K562 (cell line): ENCODE data around the gene CCDC85B. TPM values are rescaled to one million over a fixed set of nuclear protein-coding genes. Genes with fewer than 3 reads are reported as not detected.

Experiments used
- ATF1 ChIP-seq, 2 experiments: fragments of 450-650 bp in 1 of 2; IDR thresholded peaks; 2 replicates each; pipeline ENCODE4 v1.6.1; 2016; ENCODE audit warnings: missing compliant biosample characterization in 1 of 2, missing genetic modification characterization in 1 of 2
- CBFA2T3 ChIP-seq: fragments of 450-650 bp; IDR thresholded peaks from 2 replicates; pipeline ENCODE4 v1.6.1; 2017
- ILK ChIP-seq: fragments of 450-650 bp; IDR thresholded peaks from 2 replicates; pipeline ENCODE4 v1.6.1; 2016; ENCODE audit warnings: missing genetic modification characterization, low read depth, mild to moderate bottlenecking, missing compliant biosample characterization, moderate library complexity, borderline replicate concordance
- KAT8 ChIP-seq: fragments of 450-650 bp; IDR thresholded peaks from 2 replicates; pipeline ENCODE4 v1.6.1; 2016; ENCODE audit warnings: low read depth, mild to moderate bottlenecking
- LCOR ChIP-seq: sonication (generic); formaldehyde crosslinking; IDR thresholded peaks from 2 replicates; pipeline ENCODE4 v1.8.0; 2022; ENCODE audit warnings: mild to moderate bottlenecking, missing genetic modification reagents
- LEF1 ChIP-seq: fragments of 450-650 bp; IDR thresholded peaks from 2 replicates; pipeline ENCODE4 v1.6.1; 2016; ENCODE audit warnings: mild to moderate bottlenecking
- MYBL2 ChIP-seq, 2 experiments: fragments of 450-650 bp in 1 of 2; sonication (generic) in 1 of 2; formaldehyde crosslinking in 1 of 2; IDR thresholded peaks; 2 replicates each; pipeline versions ENCODE4 v1.6.1 to v1.8.1; 2017 to 2022; ENCODE audit warnings: borderline replicate concordance in 1 of 2, inconsistent platforms in 1 of 2, low read depth in 1 of 2, mild to moderate bottlenecking in 1 of 2, missing genetic modification reagents in 1 of 2, moderate library complexity in 1 of 2
- TEAD4 ChIP-seq, 2 experiments: sonication (generic) in 1 of 2; formaldehyde crosslinking in 1 of 2; IDR thresholded peaks; 2 replicates each; pipeline versions ENCODE4 v1.6.1 to v1.8.0; 2012 to 2022; ENCODE audit warnings: borderline replicate concordance in 1 of 2, inconsistent platforms in 1 of 2, low read length in 1 of 2, mild to moderate bottlenecking in 1 of 2, missing genetic modification reagents in 1 of 2
- WHSC1 ChIP-seq: IDR thresholded peaks from one replicate; pipeline ENCODE4 v1.6.1; 2012; ENCODE audit warnings: low read length, control low read depth, inconsistent platforms
- polyA plus RNA-seq, 8 experiments: library from polyadenylated mRNA; depleted of rRNA in 4 of 8; stranded (reverse) in 5 of 8; unstranded in 3 of 8; fragments of >200 nt; fragmentation: Nextera tagmentation in 2 of 8; fragmentation: Illumina TruSeq in 1 of 8; extraction: Ambion mirVana in 2 of 8; extraction: Trizol in 1 of 8; gene quantifications; 2 replicates each; pipeline versions ENCODE4 v1.2.1 to v1.2.3, GENCODE V29; 2011 to 2014; ENCODE audit warnings: inconsistent platforms in 1 of 8, missing spikeins in 1 of 8
- total RNA-seq, 7 experiments: library from RNA; depleted of rRNA in 6 of 7; stranded (reverse); fragments of >200 nt in 6 of 7; fragmentation: Illumina TruSeq in 2 of 7; extraction: Trizol in 2 of 7; gene quantifications; 2 replicates each; pipeline versions ENCODE4 v1.2.1 to v1.2.3, GENCODE V29; 2011 to 2021; ENCODE audit warnings: low replicate concordance in 1 of 7
- TF ChIP-seq, protein P1 (sequence below), 2 experiments: fragments of 450-650 bp in 1 of 2; sonication (generic) in 1 of 2; formaldehyde crosslinking in 1 of 2; IDR thresholded peaks in 1 of 2; conservative IDR thresholded peaks in 1 of 2; 2 replicates each; pipeline versions ENCODE4 v1.6.1 to v1.8.1; 2016 to 2023; ENCODE audit warnings: mild to moderate bottlenecking in 2 of 2, moderate library complexity in 2 of 2, inconsistent platforms in 1 of 2, missing genetic modification reagents in 1 of 2
- TF ChIP-seq, protein P2 (sequence below), 2 experiments: fragments of 450-650 bp; IDR thresholded peaks; 2 replicates each; pipeline ENCODE4 v1.6.1; 2016; ENCODE audit warnings: mild to moderate bottlenecking in 2 of 2, borderline replicate concordance in 1 of 2, low read depth in 1 of 2, moderate library complexity in 1 of 2
- TF ChIP-seq, protein P3 (sequence below): IDR thresholded peaks from 2 replicates; pipeline ENCODE4 v1.6.1; 2012; ENCODE audit warnings: low read depth, low read length, improper control_type of control experiment, borderline replicate concordance
- TF ChIP-seq, protein P4 (sequence below): sonication (generic); formaldehyde crosslinking; IDR thresholded peaks from 2 replicates; pipeline ENCODE4 v1.8.1; 2023; ENCODE audit warnings: mild to moderate bottlenecking, missing genetic modification reagents

CCDC85B gene
- total and polyA plus RNA-seq, 9 of the 15 experiments (the other 6 are each of a cell fraction or from before 2014, with no cell fraction given): 0.14 to 138 (median 6.2) TPM

DNA sequence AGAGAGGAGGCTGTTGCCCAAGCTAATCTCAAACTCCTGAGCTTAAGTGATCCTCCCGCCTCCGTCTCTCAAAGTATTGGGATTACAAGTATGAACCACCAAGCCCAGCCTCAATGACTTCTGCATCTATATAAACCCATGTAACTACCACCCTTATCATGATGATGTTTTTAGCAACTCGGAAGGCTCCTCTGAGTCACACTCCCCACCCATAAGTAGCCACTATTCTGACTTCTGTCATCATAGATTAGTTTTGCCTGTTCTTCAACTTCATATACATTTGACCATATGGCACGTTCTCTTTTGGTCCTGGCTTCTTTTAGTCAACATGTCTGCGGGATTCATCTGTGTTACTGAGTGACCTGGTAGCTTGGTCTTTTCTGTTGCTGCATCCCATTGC lies 16.1 kb downstream of the CCDC85B start (continued):
- peak; percentile 59 for TF ChIP-seq TEAD4 (IDR thresholded peaks at IDR 0.05; ENCODE audit: low read length)
- TF ChIP-seq TEAD4 (CRISPR knock-in tag; IDR thresholded peaks at IDR 0.05; ENCODE audit: borderline replicate concordance): no peak
- TF ChIP-seq, protein P1, sequence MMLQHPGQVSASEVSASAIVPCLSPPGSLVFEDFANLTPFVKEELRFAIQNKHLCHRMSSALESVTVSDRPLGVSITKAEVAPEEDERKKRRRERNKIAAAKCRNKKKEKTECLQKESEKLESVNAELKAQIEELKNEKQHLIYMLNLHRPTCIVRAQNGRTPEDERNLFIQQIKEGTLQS (IDR thresholded peaks at IDR 0.05): peak; percentile 84
- TF ChIP-seq, protein P1 (CRISPR knock-in tag; conservative IDR thresholded peaks at IDR 0.05): no peak
- TF ChIP-seq, protein P2, sequence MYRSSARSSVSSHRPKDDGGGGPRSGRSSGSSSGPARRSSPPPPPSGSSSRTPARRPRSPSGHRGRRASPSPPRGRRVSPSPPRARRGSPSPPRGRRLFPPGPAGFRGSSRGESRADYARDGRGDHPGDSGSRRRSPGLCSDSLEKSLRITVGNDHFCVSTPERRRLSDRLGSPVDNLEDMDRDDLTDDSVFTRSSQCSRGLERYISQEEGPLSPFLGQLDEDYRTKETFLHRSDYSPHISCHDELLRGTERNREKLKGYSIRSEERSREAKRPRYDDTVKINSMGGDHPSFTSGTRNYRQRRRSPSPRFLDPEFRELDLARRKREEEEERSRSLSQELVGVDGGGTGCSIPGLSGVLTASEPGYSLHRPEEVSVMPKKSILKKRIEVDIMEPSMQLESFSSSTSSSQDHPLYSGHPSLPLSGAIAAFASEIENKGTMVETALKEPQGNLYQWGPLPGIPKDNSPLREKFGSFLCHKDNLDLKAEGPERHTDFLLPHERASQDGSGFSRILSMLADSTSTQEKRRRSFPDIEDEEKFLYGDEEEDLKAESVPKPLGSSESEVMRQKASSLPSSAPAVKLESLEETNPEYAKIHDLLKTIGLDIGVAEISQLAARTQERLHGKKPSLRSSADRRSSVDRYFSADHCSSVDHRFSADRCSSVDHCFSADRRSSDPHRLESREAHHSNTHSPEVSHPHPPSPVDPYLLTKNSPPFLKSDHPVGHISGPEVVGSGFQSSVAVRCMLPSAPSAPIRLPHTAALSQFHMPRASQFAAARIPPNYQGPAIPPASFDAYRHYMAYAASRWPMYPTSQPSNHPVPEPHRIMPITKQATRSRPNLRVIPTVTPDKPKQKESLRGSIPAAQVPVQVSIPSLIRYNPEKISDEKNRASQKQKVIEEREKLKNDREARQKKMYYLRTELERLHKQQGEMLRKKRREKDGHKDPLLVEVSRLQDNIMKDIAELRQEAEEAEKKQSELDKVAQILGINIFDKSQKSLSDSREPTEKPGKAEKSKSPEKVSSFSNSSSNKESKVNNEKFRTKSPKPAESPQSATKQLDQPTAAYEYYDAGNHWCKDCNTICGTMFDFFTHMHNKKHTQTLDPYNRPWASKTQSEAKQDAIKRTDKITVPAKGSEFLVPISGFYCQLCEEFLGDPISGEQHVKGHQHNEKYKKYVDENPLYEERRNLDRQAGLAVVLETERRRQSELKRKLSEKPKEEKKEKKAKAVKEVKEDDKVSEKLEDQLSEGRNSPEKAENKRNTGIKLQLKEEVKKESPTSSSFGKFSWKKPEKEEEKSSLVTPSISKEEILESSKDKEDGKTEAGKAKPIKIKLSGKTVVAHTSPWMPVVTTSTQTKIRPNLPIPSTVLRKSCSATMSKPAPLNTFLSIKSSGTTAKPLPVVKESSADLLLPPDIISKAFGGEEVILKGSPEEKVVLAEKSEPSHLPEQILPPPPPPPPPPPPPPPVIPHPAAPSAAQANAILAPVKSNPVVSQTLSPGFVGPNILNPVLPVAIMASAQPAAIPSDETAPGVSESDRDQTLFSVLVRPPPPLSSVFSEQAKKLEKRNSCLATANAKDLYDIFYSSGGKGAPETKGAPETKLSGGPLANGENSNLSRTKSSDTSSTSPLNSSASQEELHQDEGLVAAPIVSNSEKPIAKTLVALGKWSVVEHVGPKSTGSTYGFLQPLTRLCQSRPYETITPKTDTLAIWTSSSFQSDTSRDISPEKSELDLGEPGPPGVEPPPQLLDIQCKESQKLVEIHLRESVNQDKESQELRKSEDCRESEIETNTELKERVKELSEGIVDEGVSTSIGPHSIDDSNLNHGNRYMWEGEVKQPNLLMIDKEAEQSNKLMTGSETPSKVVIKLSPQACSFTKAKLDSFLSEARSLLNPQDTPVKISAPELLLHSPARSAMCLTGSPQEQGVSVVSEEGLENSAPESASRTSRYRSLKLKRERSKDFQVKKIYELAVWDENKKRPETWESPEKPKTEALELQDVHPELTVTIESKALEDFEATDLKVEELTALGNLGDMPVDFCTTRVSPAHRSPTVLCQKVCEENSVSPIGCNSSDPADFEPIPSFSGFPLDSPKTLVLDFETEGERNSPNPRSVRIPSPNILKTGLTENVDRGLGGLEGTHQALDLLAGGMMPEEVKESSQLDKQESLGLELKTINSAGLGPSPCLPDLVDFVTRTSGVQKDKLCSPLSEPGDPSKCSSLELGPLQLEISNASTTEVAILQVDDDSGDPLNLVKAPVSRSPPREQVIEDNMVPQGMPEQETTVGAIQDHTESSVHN (IDR thresholded peaks at IDR 0.05; ENCODE audit: borderline replicate concordance in 1 of 2, low read depth in 1 of 2): no peak
- no peak for TF ChIP-seq WHSC1
- TF ChIP-seq CBFA2T3: peak; percentile 73
- no peak for TF ChIP-seq LEF1
- TF ChIP-seq LCOR (CRISPR knock-in tag): no peak
- TF ChIP-seq KAT8: no peak
- no peak for TF ChIP-seq ATF1 (CRISPR knock-in tag; IDR thresholded peaks at IDR 0.05)
- TF ChIP-seq ATF1 (tag; IDR thresholded peaks at IDR 0.05): peak; percentile 30; the same call in 1 of the 2 replicates
- no peak for TF ChIP-seq MYBL2 (IDR thresholded peaks at IDR 0.05; ENCODE audit: low read depth)
- TF ChIP-seq MYBL2 (CRISPR knock-in tag; IDR thresholded peaks at IDR 0.05; ENCODE audit: borderline replicate concordance): no peak
- TF ChIP-seq, protein P3, sequence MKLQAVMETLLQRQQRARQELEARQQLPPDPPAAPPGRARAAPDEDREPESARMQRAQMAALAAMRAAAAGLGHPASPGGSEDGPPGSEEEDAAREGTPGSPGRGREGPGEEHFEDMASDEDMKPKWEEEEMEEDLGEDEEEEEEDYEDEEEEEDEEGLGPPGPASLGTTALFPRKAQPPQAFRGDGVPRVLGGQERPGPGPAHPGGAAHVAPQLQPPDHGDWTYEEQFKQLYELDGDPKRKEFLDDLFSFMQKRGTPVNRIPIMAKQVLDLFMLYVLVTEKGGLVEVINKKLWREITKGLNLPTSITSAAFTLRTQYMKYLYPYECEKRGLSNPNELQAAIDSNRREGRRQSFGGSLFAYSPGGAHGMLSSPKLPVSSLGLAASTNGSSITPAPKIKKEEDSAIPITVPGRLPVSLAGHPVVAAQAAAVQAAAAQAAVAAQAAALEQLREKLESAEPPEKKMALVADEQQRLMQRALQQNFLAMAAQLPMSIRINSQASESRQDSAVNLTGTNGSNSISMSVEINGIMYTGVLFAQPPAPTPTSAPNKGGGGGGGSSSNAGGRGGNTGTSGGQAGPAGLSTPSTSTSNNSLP: peak; percentile 13; the same call in 1 of the 2 replicates
- no peak for TF ChIP-seq ILK (tag)
- TF ChIP-seq, protein P4, sequence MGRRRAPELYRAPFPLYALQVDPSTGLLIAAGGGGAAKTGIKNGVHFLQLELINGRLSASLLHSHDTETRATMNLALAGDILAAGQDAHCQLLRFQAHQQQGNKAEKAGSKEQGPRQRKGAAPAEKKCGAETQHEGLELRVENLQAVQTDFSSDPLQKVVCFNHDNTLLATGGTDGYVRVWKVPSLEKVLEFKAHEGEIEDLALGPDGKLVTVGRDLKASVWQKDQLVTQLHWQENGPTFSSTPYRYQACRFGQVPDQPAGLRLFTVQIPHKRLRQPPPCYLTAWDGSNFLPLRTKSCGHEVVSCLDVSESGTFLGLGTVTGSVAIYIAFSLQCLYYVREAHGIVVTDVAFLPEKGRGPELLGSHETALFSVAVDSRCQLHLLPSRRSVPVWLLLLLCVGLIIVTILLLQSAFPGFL (CRISPR knock-in tag): no peak
